Astrocyte (in vitro differentiated cells and primary cell): ENCODE measurements around the gene IKZF2.

ENCODE experiments used
- EZH2 ChIP-seq: IDR thresholded peaks from 2 replicates; pipeline ENCODE4 v1.6.1; 2012; ENCODE audit warnings: mild to moderate bottlenecking, low read length, inconsistent platforms; ENCODE audit not compliant: insufficient read depth
- TF ChIP-seq, protein P1 (sequence below): IDR thresholded peaks from 2 replicates; pipeline ENCODE4 v1.5.1; 2011; ENCODE audit warnings: low read depth, mild to moderate bottlenecking, inconsistent platforms, low read length, moderate library complexity; ENCODE audit not compliant: insufficient read depth

DNA sequence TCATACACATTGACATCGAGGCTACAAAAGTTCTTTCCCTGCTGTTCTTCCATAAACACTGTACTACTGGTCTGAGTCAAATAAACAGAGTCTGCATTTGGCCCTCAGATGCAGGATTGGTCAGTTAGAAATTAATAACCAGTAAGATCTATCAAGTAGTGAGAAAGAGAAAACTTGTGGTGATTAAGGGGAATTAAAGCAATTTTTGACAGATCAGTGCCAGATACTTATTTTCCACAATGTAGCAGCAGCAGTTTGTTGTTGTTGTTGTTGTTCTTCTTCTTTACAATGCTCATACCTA, 85.0 kb downstream of the IKZF2 start:
- TF ChIP-seq, protein P1, sequence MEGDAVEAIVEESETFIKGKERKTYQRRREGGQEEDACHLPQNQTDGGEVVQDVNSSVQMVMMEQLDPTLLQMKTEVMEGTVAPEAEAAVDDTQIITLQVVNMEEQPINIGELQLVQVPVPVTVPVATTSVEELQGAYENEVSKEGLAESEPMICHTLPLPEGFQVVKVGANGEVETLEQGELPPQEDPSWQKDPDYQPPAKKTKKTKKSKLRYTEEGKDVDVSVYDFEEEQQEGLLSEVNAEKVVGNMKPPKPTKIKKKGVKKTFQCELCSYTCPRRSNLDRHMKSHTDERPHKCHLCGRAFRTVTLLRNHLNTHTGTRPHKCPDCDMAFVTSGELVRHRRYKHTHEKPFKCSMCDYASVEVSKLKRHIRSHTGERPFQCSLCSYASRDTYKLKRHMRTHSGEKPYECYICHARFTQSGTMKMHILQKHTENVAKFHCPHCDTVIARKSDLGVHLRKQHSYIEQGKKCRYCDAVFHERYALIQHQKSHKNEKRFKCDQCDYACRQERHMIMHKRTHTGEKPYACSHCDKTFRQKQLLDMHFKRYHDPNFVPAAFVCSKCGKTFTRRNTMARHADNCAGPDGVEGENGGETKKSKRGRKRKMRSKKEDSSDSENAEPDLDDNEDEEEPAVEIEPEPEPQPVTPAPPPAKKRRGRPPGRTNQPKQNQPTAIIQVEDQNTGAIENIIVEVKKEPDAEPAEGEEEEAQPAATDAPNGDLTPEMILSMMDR: no peak
- TF ChIP-seq EZH2: no peak
